IPS-20b (cell line): ENCODE results near the gene TMEM39A.

Source experiments
- H3K27ac ChIP-seq: one replicate; pipeline ENCODE4 v1.5.1; 2013; ENCODE audit warnings: low read length
- H3K27me3 ChIP-seq: 2 replicates; pipeline ENCODE4 v1.6.1; 2013; ENCODE audit warnings: mild to moderate bottlenecking, low read length, inconsistent platforms; ENCODE audit not compliant: insufficient read depth
- H3K36me3 ChIP-seq: 2 replicates; pipeline ENCODE4 v1.6.1; 2013; ENCODE audit warnings: low read depth, mild to moderate bottlenecking, inconsistent platforms, low read length, moderate library complexity; ENCODE audit not compliant: insufficient read depth
- H3K4me1 ChIP-seq: 2 replicates; pipeline ENCODE4 v1.6.1; 2013; ENCODE audit warnings: mild to moderate bottlenecking, control low read depth, inconsistent platforms, low read length, moderate library complexity; ENCODE audit not compliant: insufficient read depth
- H3K4me3 ChIP-seq: 2 replicates; pipeline ENCODE4 v1.5.1; 2013; ENCODE audit warnings: mild to moderate bottlenecking, low read length, inconsistent platforms
- H3K9ac ChIP-seq: 2 replicates; pipeline ENCODE4 v1.6.1; 2013; ENCODE audit warnings: low read depth, mild to moderate bottlenecking, inconsistent platforms, low read length, moderate library complexity
- H3K9me3 ChIP-seq: 2 replicates; pipeline ENCODE4 v1.6.1; 2013; ENCODE audit warnings: mild to moderate bottlenecking, low read depth, low read length, inconsistent platforms; ENCODE audit not compliant: insufficient read depth

Gene TMEM39A

GRCh38 chr3:119492810-119493209, 29.4 kb upstream of the TMEM39A start:
- H3K27me3 ChIP-seq, result no peaks in the 10 kb centered on the region

GRCh38 chr3:119492128-119492527, 28.7 kb upstream of the TMEM39A start:
- H3K9ac ChIP-seq, result no peak overlapping the region
- H3K9me3 ChIP-seq, result no peaks in the 10 kb centered on the region
- no peak overlapping the region for H3K27ac ChIP-seq
- no peaks in the 10 kb centered on the region; the same call in 1 of the 2 replicates for H3K4me1 ChIP-seq
- no peak overlapping the region for H3K4me3 ChIP-seq
- H3K36me3 ChIP-seq, result peaks cover 40% of the 10 kb centered on the region
- no peaks in the 10 kb centered on the region for H3K27me3 ChIP-seq

More at GRCh38 chr3:119492810-119493209, 29.4 kb upstream of the TMEM39A start:
- Histone ChIP-seq H3K9ac (no peak overlapping the region), H3K4me3 (no peak overlapping the region), H3K36me3 (peaks cover 36% of the 10 kb centered on the region), H3K27ac (no peak overlapping the region), H3K4me1 (no peaks in the 10 kb centered on the region; the same call in 1 of the 2 replicates), H3K9me3 (no peaks in the 10 kb centered on the region)

GRCh38 chr3:119490153-119490552, 26.7 kb upstream of the TMEM39A start:
- Histone ChIP-seq H3K4me1 (no peaks in the 10 kb centered on the region), H3K9ac (no peak overlapping the region), H3K27ac (no peak overlapping the region), H3K9me3 (no peaks in the 10 kb centered on the region), H3K4me3 (no peak overlapping the region), H3K27me3 (no peaks in the 10 kb centered on the region), H3K36me3 (peaks cover 59% of the 10 kb centered on the region)

- Histone ChIP-seq H3K9me3 (no peaks in the 10 kb centered on the region), H3K4me3 (no peak overlapping the region), H3K27me3 (no peaks in the 10 kb centered on the region), H3K9ac (no peak overlapping the region), H3K27ac (no peak overlapping the region), H3K4me1 (no peaks in the 10 kb centered on the region), H3K36me3 (peaks cover 62% of the 10 kb centered on the region)
Observed at GRCh38 chr3:119485563-119485962, 22.1 kb upstream of the TMEM39A start.

- peaks cover 60% of the 10 kb centered on the region for H3K36me3 ChIP-seq
Observed at GRCh38 chr3:119483101-119483500, 19.7 kb upstream of the TMEM39A start.

GRCh38 chr3:119481079-119481478, 17.7 kb upstream of the TMEM39A start:
- no peaks in the 10 kb centered on the region for H3K27me3 ChIP-seq
- no peak overlapping the region for H3K4me3 ChIP-seq
- no peaks in the 10 kb centered on the region for H3K4me1 ChIP-seq
- H3K27ac ChIP-seq, result no peak overlapping the region
- H3K9me3 ChIP-seq, result no peaks in the 10 kb centered on the region
- H3K9ac ChIP-seq, result no peak overlapping the region
- H3K36me3 ChIP-seq, result peaks cover 59% of the 10 kb centered on the region

More at GRCh38 chr3:119483101-119483500, 19.7 kb upstream of the TMEM39A start:
- Histone ChIP-seq H3K9ac (no peak overlapping the region), H3K4me3 (no peak overlapping the region), H3K4me1 (no peaks in the 10 kb centered on the region), H3K9me3 (no peaks in the 10 kb centered on the region), H3K27me3 (no peaks in the 10 kb centered on the region), H3K27ac (no peak overlapping the region)

- Histone ChIP-seq H3K36me3 (peaks cover 33% of the 10 kb centered on the region), H3K9me3 (no peaks in the 10 kb centered on the region), H3K27ac (no peak overlapping the region), H3K4me1 (peaks cover 7% of the 10 kb centered on the region; the same call in 1 of the 2 replicates), H3K4me3 (no peak overlapping the region), H3K27me3 (no peaks in the 10 kb centered on the region), H3K9ac (no peak overlapping the region)
Observed at GRCh38 chr3:119470866-119471265, 7.5 kb upstream of the TMEM39A start.

- H3K9me3 ChIP-seq, result no peaks in the 10 kb centered on the region
- H3K27ac ChIP-seq, result no peak overlapping the region
- H3K36me3 ChIP-seq, result peaks cover 27% of the 10 kb centered on the region
- no peaks in the 10 kb centered on the region for H3K27me3 ChIP-seq
- peaks cover 7% of the 10 kb centered on the region; the same call in 1 of the 2 replicates for H3K4me1 ChIP-seq
- H3K4me3 ChIP-seq, result peak overlapping the region; percentile 90
- H3K9ac ChIP-seq, result peak overlapping the region; percentile 92
Observed at GRCh38 chr3:119469418-119470189, 6.2 kb upstream of the TMEM39A start.

GRCh38 chr3:119468041-119468440, 4.6 kb upstream of the TMEM39A start:
- Histone ChIP-seq H3K36me3 (peaks cover 17% of the 10 kb centered on the region), H3K4me3 (peak overlapping the region; percentile 90), H3K4me1 (peaks cover 9% of the 10 kb centered on the region; the same call in 1 of the 2 replicates), H3K27ac (no peak overlapping the region), H3K27me3 (no peaks in the 10 kb centered on the region), H3K9ac (peak overlapping the region; percentile 92), H3K9me3 (no peaks in the 10 kb centered on the region)

GRCh38 chr3:119457246-119457645, 6.2 kb downstream of the TMEM39A start:
- no peak overlapping the region for H3K9ac ChIP-seq
- H3K27me3 ChIP-seq, result no peaks in the 10 kb centered on the region
- no peak overlapping the region for H3K4me3 ChIP-seq
- no peaks in the 10 kb centered on the region for H3K4me1 ChIP-seq
- no peak overlapping the region for H3K27ac ChIP-seq
- H3K9me3 ChIP-seq, result no peaks in the 10 kb centered on the region
- H3K36me3 ChIP-seq, result peaks cover 96% of the 10 kb centered on the region

GRCh38 chr3:119456469-119456868, 6.9 kb downstream of the TMEM39A start:
- peaks cover 96% of the 10 kb centered on the region for H3K36me3 ChIP-seq

GRCh38 chr3:119453822-119454221, 9.6 kb downstream of the TMEM39A start:
- no peak overlapping the region for H3K9ac ChIP-seq
- H3K36me3 ChIP-seq, result peaks cover 93% of the 10 kb centered on the region
- no peak overlapping the region for H3K4me3 ChIP-seq

More at GRCh38 chr3:119456469-119456868, 6.9 kb downstream of the TMEM39A start:
- Histone ChIP-seq H3K4me3 (no peak overlapping the region), H3K27ac (no peak overlapping the region), H3K9ac (no peak overlapping the region), H3K4me1 (no peaks in the 10 kb centered on the region), H3K9me3 (no peaks in the 10 kb centered on the region), H3K27me3 (no peaks in the 10 kb centered on the region)

More at GRCh38 chr3:119453822-119454221, 9.6 kb downstream of the TMEM39A start:
- H3K9me3 ChIP-seq, result no peaks in the 10 kb centered on the region
- H3K27me3 ChIP-seq, result no peaks in the 10 kb centered on the region
- no peak overlapping the region for H3K27ac ChIP-seq
- H3K4me1 ChIP-seq, result no peaks in the 10 kb centered on the region
